Eye (tissue), 1 donor: Measurements from ENCODE around the gene SYT14.
"Not testable (repeated sequence)": the region's sequence is repeated elsewhere in the genome, so short reads cannot be mapped to it uniquely, and the experiment has no call there.

Source experiments
- DNase-seq: peaks from one replicate; pipeline ENCODE4 v3.0.0-alpha.2; 2015

Gene SYT14

GRCh38 chr1:209945377-209945776, 7.4 kb downstream of the SYT14 start:
- DNase-seq, result no peak

- DNase-seq, result no peak
These were observed 10.1 kb downstream of the SYT14 start for GRCh38 chr1:209948155-209948554.

- no peak for DNase-seq
These were observed 18.1 kb downstream of the SYT14 start for GRCh38 chr1:209956116-209956515.

GRCh38 chr1:209959623-209960022, 21.6 kb downstream of the SYT14 start:
- DNase-seq, result no peak

GRCh38 chr1:209960926-209961325, 22.9 kb downstream of the SYT14 start:
- no peak for DNase-seq

- DNase-seq, result no peak
These were observed 24.4 kb downstream of the SYT14 start for GRCh38 chr1:209962388-209962787.

- DNase-seq, result no peak
These were observed 24.8 kb downstream of the SYT14 start for GRCh38 chr1:209962856-209963255.

GRCh38 chr1:209965996-209966395, 28.0 kb downstream of the SYT14 start:
- DNase-seq, result no peak

GRCh38 chr1:209978721-209979120, 40.7 kb downstream of the SYT14 start:
- DNase-seq, result not testable (repeated sequence)

GRCh38 chr1:209983953-209984352, 45.9 kb downstream of the SYT14 start:
- DNase-seq, result no peak

GRCh38 chr1:209985002-209985401, 47.0 kb downstream of the SYT14 start:
- DNase-seq, result no peak

- DNase-seq, result no peak
These were observed 50.7 kb downstream of the SYT14 start for GRCh38 chr1:209988706-209989105.

- peak; percentile 6 for DNase-seq
These were observed 51.5 kb downstream of the SYT14 start for GRCh38 chr1:209989525-209989924.

- DNase-seq, result peak; percentile 34
These were observed 55.2 kb downstream of the SYT14 start for GRCh38 chr1:209993061-209993830.

GRCh38 chr1:209996348-209996747, 58.3 kb downstream of the SYT14 start:
- no peak for DNase-seq

- no peak for DNase-seq
These were observed 61.0 kb downstream of the SYT14 start for GRCh38 chr1:209999005-209999404.

- no peak for DNase-seq
These were observed 63.7 kb downstream of the SYT14 start for GRCh38 chr1:210001751-210002150.

GRCh38 chr1:210003501-210003900, 65.5 kb downstream of the SYT14 start:
- DNase-seq, result no peak

- no peak for DNase-seq
These were observed 72.1 kb downstream of the SYT14 start for GRCh38 chr1:210010161-210010560.

GRCh38 chr1:210021145-210021860, 83.3 kb downstream of the SYT14 start:
- DNase-seq, result no peak

GRCh38 chr1:210022044-210022443, 84.0 kb downstream of the SYT14 start:
- DNase-seq, result no peak

GRCh38 chr1:210024282-210024681, 86.3 kb downstream of the SYT14 start:
- DNase-seq, result no peak

GRCh38 chr1:210024996-210025395, 87.0 kb downstream of the SYT14 start:
- DNase-seq, result no peak

- DNase-seq, result no peak
These were observed 87.9 kb downstream of the SYT14 start for GRCh38 chr1:210025870-210026269.
